ENCODE results near the gene AMOT. TPM values are rescaled to one million over a fixed set of nuclear protein-coding genes. Genes with fewer than 3 reads are reported as not detected.

The AMOT gene
- polyA plus RNA-seq, 1 donor from 2014 or later, result 2.8 TPM

DNA sequence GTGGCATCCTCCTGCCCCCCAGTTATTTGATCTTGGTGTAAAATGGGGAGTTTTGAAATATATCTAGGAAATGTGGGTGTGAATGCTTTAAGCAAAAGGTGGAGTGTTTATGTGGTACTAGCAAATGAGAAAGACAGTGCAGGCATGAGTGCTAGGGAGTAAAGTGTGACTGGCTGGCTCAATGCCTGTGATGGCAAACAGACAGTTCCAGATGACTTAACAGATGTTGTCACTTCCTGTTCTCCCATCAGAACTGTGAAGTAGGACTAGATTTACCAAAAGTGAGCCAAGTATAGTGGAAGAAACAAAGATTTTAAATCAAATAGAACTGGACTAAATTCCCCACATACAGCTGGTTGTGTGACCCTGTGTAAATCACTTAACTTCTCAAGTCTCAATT, 8.4 kb upstream of the AMOT start:
- no peaks in the 10 kb centered on the region for H3F3A ChIP-seq (ENCODE audit: insufficient read depth, low read length, poor library complexity, severe bottlenecking)
- H3K4me3 ChIP-seq (ENCODE audit: low read length), result no peak overlapping the region
- no peaks in the 10 kb centered on the region for H3K36me3 ChIP-seq (ENCODE audit: insufficient read depth, low read length)
- no peak overlapping the region for H3K9ac ChIP-seq (ENCODE audit: low read length)
- H3K27ac ChIP-seq (ENCODE audit: low read length), result no peak overlapping the region
- no peaks in the 10 kb centered on the region for H3K27me3 ChIP-seq (ENCODE audit: insufficient read depth, low read depth, low read length)
- H3K4me2 ChIP-seq (ENCODE audit: low read length), result no peak overlapping the region
- H3K9me3 ChIP-seq (ENCODE audit: low read length), result no peaks in the 10 kb centered on the region
- no peaks in the 10 kb centered on the region for H3K79me2 ChIP-seq (replicated peaks; ENCODE audit: insufficient read depth, low read length)
- H3K9me2 ChIP-seq (ENCODE audit: insufficient read depth, low read length), result no peaks in the 10 kb centered on the region
- no peaks in the 10 kb centered on the region for H4K20me1 ChIP-seq (ENCODE audit: insufficient read depth)
- no peak overlapping the region for H2AFZ ChIP-seq (ENCODE audit: low read depth, low read length)
- TF ChIP-seq POLR2AphosphoS5 (IDR thresholded peaks at IDR 0.05), result no peak
- TF ChIP-seq EZH2 (IDR thresholded peaks at IDR 0.05; ENCODE audit: borderline replicate concordance, insufficient read depth, low read length, poor library complexity, severe bottlenecking), result no peak
- no peak for TF ChIP-seq CTCF (IDR thresholded peaks at IDR 0.05; ENCODE audit: poor library complexity, severe bottlenecking)
- no peak for TF ChIP-seq TAF1 (IDR thresholded peaks at IDR 0.05; ENCODE audit: low read depth)
- no peak for TF ChIP-seq MXI1 (conservative IDR thresholded peaks at IDR 0.05; ENCODE audit: poor library complexity, severe bottlenecking)
- TF ChIP-seq SMC3 (conservative IDR thresholded peaks at IDR 0.05; ENCODE audit: poor library complexity), result no peak
- TF ChIP-seq RAD21 (conservative IDR thresholded peaks at IDR 0.05), result no peak
- no peak for TF ChIP-seq EP300 (conservative IDR thresholded peaks at IDR 0.05; ENCODE audit: poor library complexity, severe bottlenecking)
- TF ChIP-seq, protein P1, sequence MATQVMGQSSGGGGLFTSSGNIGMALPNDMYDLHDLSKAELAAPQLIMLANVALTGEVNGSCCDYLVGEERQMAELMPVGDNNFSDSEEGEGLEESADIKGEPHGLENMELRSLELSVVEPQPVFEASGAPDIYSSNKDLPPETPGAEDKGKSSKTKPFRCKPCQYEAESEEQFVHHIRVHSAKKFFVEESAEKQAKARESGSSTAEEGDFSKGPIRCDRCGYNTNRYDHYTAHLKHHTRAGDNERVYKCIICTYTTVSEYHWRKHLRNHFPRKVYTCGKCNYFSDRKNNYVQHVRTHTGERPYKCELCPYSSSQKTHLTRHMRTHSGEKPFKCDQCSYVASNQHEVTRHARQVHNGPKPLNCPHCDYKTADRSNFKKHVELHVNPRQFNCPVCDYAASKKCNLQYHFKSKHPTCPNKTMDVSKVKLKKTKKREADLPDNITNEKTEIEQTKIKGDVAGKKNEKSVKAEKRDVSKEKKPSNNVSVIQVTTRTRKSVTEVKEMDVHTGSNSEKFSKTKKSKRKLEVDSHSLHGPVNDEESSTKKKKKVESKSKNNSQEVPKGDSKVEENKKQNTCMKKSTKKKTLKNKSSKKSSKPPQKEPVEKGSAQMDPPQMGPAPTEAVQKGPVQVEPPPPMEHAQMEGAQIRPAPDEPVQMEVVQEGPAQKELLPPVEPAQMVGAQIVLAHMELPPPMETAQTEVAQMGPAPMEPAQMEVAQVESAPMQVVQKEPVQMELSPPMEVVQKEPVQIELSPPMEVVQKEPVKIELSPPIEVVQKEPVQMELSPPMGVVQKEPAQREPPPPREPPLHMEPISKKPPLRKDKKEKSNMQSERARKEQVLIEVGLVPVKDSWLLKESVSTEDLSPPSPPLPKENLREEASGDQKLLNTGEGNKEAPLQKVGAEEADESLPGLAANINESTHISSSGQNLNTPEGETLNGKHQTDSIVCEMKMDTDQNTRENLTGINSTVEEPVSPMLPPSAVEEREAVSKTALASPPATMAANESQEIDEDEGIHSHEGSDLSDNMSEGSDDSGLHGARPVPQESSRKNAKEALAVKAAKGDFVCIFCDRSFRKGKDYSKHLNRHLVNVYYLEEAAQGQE (IDR thresholded peaks at IDR 0.05; ENCODE audit: borderline replicate concordance), result no peak

DNA sequence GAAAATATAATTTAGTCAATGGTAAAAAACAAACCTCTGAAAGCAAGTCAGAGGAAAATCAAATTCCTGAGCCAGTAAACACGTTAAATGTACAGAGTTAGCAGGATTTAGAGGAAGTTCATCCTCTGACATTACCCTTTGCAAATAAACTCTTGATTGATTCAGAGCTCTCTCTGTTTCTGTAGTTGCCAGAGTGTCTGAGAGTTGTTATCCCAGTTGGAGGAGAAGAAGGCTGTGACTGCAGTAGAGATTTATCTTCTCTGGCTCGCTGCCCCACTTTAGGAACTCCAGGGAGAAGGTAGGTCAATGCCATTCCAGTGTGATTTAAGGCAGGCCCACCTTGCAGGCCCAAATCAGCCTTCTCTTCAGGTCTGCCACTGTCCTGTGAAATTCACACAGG, 6.2 kb upstream of the AMOT start:
- Histone ChIP-seq H3K4me3 (ENCODE audit: low read length) (no peak overlapping the region), H3K27me3 (ENCODE audit: insufficient read depth, low read depth, low read length) (no peaks in the 10 kb centered on the region), H3K9ac (ENCODE audit: low read length) (no peak overlapping the region), H2AFZ (ENCODE audit: low read depth, low read length) (no peak overlapping the region), H3K36me3 (ENCODE audit: insufficient read depth, low read length) (no peaks in the 10 kb centered on the region), H3K4me2 (ENCODE audit: low read length) (no peak overlapping the region), H3K27ac (ENCODE audit: low read length) (no peak overlapping the region), H3K79me2 (replicated peaks; ENCODE audit: insufficient read depth, low read length) (no peaks in the 10 kb centered on the region), H3F3A (ENCODE audit: insufficient read depth, low read length, poor library complexity, severe bottlenecking) (no peaks in the 10 kb centered on the region), H4K20me1 (ENCODE audit: insufficient read depth) (no peaks in the 10 kb centered on the region), H3K9me3 (ENCODE audit: low read length) (no peaks in the 10 kb centered on the region), H3K9me2 (ENCODE audit: insufficient read depth, low read length) (no peaks in the 10 kb centered on the region)
- TF ChIP-seq, protein P1 (IDR thresholded peaks at IDR 0.05; ENCODE audit: borderline replicate concordance), result no peak
- TF ChIP-seq EP300 (conservative IDR thresholded peaks at IDR 0.05; ENCODE audit: poor library complexity, severe bottlenecking), result no peak
- no peak for TF ChIP-seq CTCF (IDR thresholded peaks at IDR 0.05; ENCODE audit: poor library complexity, severe bottlenecking)
- TF ChIP-seq EZH2 (IDR thresholded peaks at IDR 0.05; ENCODE audit: borderline replicate concordance, insufficient read depth, low read length, poor library complexity, severe bottlenecking), result no peak
- TF ChIP-seq TAF1 (IDR thresholded peaks at IDR 0.05; ENCODE audit: low read depth), result no peak
- TF ChIP-seq RAD21 (conservative IDR thresholded peaks at IDR 0.05), result no peak
- TF ChIP-seq POLR2AphosphoS5 (IDR thresholded peaks at IDR 0.05), result no peak
- no peak for TF ChIP-seq SMC3 (conservative IDR thresholded peaks at IDR 0.05; ENCODE audit: poor library complexity)
- no peak for TF ChIP-seq MXI1 (conservative IDR thresholded peaks at IDR 0.05; ENCODE audit: poor library complexity, severe bottlenecking)

Measured in neural cell (in vitro differentiated cells).